MCF 10A (cell line): ENCODE results near the gene ING3. TPM values are rescaled to one million over a fixed set of nuclear protein-coding genes. Genes with fewer than 3 reads are reported as not detected.

ENCODE experiments used
- BruUV-seq: library from RNA; stranded (reverse); fragments of 400-500 nt; replicated peaks from 2 replicates; lab custom pipeline; 2021; lab: Mats Ljungman, UMichigan
- CTCF ChIA-PET: fragments of 300-600 bp; sonication (Branson Sonifier 250); formaldehyde crosslinking; extraction: SDS; loops from one replicate; lab custom pipeline; 2021; ENCODE audit warnings: antibody characterized with exemption, inconsistent platforms; lab: Yijun Ruan, JAX
- POLR2A ChIA-PET: fragments of 300-600, 350-650 bp; sonication (Branson Sonifier 250); formaldehyde crosslinking; extraction: SDS; loops from one replicate; lab custom pipeline; 2020; ENCODE audit warnings: antibody characterized with exemption, inconsistent platforms; lab: Yijun Ruan, JAX
- DNase-seq: peaks from one replicate; pipeline ENCODE4 v3.0.0-alpha.2; 2018; ENCODE audit not compliant: unreplicated experiment
- H3K27ac Mint-ChIP-seq: one replicate; pipeline ENCODE4 v1.8.0; 2022; ENCODE audit warnings: mild to moderate bottlenecking, low read depth, mixed read lengths; ENCODE audit not compliant: unreplicated experiment
- H3K27me3 Mint-ChIP-seq: one replicate; pipeline ENCODE4 v1.8.0; 2022; ENCODE audit warnings: mixed read lengths; ENCODE audit not compliant: insufficient read depth, unreplicated experiment
- H3K36me3 Mint-ChIP-seq: one replicate; pipeline ENCODE4 v1.8.0; 2022; ENCODE audit warnings: mild to moderate bottlenecking, moderate library complexity, mixed read lengths; ENCODE audit not compliant: insufficient read depth, unreplicated experiment
- H3K4me1 Mint-ChIP-seq: one replicate; pipeline ENCODE4 v1.8.0; 2022; ENCODE audit warnings: mixed read lengths; ENCODE audit not compliant: insufficient read depth, unreplicated experiment
- H3K4me3 Mint-ChIP-seq: one replicate; pipeline ENCODE4 v1.8.0; 2022; ENCODE audit warnings: mild to moderate bottlenecking, moderate library complexity, mixed read lengths; ENCODE audit not compliant: unreplicated experiment
- H3K9me3 Mint-ChIP-seq: one replicate; pipeline ENCODE4 v1.8.0; 2022; ENCODE audit warnings: mixed read lengths; ENCODE audit not compliant: unreplicated experiment
- CTCF ChIP-seq: fragments of 200-600 bp; IDR thresholded peaks from one replicate; pipeline ENCODE4 v1.8.0; 2022; ENCODE audit warnings: antibody characterized with exemption, mild to moderate bottlenecking; ENCODE audit not compliant: unreplicated experiment
- intact Hi-C: fragments of 100-400 bp; cut with micrococcal nuclease; formaldehyde crosslinking; loops from 2 replicates; pipeline ENCODE4 v1.14.1; 2022
- total RNA-seq: library from RNA; stranded (reverse); gene quantifications from 2 replicates; pipeline ENCODE4 v1.2.3, GENCODE V29; 2022

The ING3 gene
- total RNA-seq, 1 experiment from 2014 or later = 18.9 TPM

GRCh38 chr7:120941856-120942255 is 8.7 kb upstream of the ING3 start:
- H3K36me3 Mint-ChIP-seq = no peaks in the 10 kb centered on the region
- POLR2A ChIA-PET = no interaction called here
- no peak overlapping the region for H3K27ac Mint-ChIP-seq
- BruUV-seq = no TSS peak
- intact Hi-C loops = loop anchor here (1.0 to 2.0 kb wide), 2 partner anchors 136 to 149 kb away; no protein-coding TSS in a partner anchor
- no peak for DNase-seq
- no peak for TF ChIP-seq CTCF
- CTCF ChIA-PET = interaction anchor here (0.5 to 2.1 kb wide), 6 partner anchors 43 to 271 kb away, joined by 3 to 11 read pairs (median 3); no protein-coding TSS in a partner anchor
- H3K4me1 Mint-ChIP-seq = no peaks in the 10 kb centered on the region
- H3K4me3 Mint-ChIP-seq = no peak overlapping the region
- H3K9me3 Mint-ChIP-seq = no peaks in the 10 kb centered on the region
- peaks cover 82% of the 10 kb centered on the region for H3K27me3 Mint-ChIP-seq

- Mint-ChIP-seq H3K4me3 (no peak overlapping the region), H3K4me1 (no peaks in the 10 kb centered on the region), H3K36me3 (no peaks in the 10 kb centered on the region), H3K27me3 (peaks cover 82% of the 10 kb centered on the region), H3K9me3 (no peaks in the 10 kb centered on the region), H3K27ac (no peak overlapping the region)
- no peak for DNase-seq
- no TSS peak for BruUV-seq
- CTCF ChIA-PET = interaction anchor here (1.1 to 1.7 kb wide), 2 partner anchors 137 to 151 kb away, joined by 5 read pairs; no protein-coding TSS in a partner anchor
- intact Hi-C loops = no loop called here
- POLR2A ChIA-PET = no interaction called here
- TF ChIP-seq CTCF = no peak
Measured at GRCh38 chr7:120942861-120943260, 7.7 kb upstream of the ING3 start.

GRCh38 chr7:120944826-120945562 is 5.6 kb upstream of the ING3 start:
- no peak for DNase-seq
- Mint-ChIP-seq H3K27me3 (peaks cover 83% of the 10 kb centered on the region), H3K9me3 (no peaks in the 10 kb centered on the region), H3K36me3 (no peaks in the 10 kb centered on the region), H3K4me3 (no peak overlapping the region), H3K4me1 (peaks cover 8% of the 10 kb centered on the region), H3K27ac (no peak overlapping the region)
- no peak for TF ChIP-seq CTCF
- POLR2A ChIA-PET = no interaction called here
- intact Hi-C loops = no loop called here
- BruUV-seq = no TSS peak
- CTCF ChIA-PET = no interaction called here

GRCh38 chr7:120947980-120948379 is 2.6 kb upstream of the ING3 start:
- Mint-ChIP-seq H3K27ac (no peak overlapping the region), H3K27me3 (peaks cover 59% of the 10 kb centered on the region), H3K4me3 (no peak overlapping the region), H3K36me3 (peaks cover 2% of the 10 kb centered on the region), H3K9me3 (no peaks in the 10 kb centered on the region), H3K4me1 (peaks cover 8% of the 10 kb centered on the region)
- no peak for DNase-seq
- CTCF ChIA-PET = interaction anchor here (1.1 kb wide), 1 partner anchor 142 kb away, joined by 3 read pairs; no protein-coding TSS in a partner anchor
- POLR2A ChIA-PET = no interaction called here
- no TSS peak for BruUV-seq
- TF ChIP-seq CTCF = no peak
- intact Hi-C loops = no loop called here
